ENCODE measurements around the gene OTOF. TPM values are rescaled to one million over a fixed set of nuclear protein-coding genes. Genes with fewer than 3 reads are reported as not detected.

Gene OTOF
- total RNA-seq, 1 donor from 2014 or later = 33.8 TPM

DNA sequence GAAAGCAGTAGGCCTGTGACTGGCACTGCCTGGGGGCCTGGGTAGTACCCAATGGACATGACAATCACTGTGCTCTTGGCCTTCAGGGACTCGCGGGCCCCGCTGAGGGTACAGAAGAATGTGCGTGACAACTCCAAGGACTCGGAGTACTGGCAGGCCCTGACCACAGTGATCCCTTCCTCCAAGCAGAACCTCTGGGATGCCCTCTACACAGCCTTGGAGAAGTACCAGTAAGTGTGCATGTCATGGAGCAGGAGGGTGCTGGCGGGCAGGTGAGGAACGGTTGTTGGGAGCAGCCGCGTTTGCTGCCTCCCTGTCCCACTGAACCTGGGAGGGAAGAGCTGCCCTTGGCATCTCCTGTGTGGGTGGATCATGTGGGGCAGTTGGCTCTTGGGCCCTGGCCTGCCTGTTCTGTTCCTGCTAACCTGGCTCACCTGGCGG is 23.3 kb downstream of the OTOF start:
- DNase-seq (ENCODE audit: low read depth) = no peak

DNA sequence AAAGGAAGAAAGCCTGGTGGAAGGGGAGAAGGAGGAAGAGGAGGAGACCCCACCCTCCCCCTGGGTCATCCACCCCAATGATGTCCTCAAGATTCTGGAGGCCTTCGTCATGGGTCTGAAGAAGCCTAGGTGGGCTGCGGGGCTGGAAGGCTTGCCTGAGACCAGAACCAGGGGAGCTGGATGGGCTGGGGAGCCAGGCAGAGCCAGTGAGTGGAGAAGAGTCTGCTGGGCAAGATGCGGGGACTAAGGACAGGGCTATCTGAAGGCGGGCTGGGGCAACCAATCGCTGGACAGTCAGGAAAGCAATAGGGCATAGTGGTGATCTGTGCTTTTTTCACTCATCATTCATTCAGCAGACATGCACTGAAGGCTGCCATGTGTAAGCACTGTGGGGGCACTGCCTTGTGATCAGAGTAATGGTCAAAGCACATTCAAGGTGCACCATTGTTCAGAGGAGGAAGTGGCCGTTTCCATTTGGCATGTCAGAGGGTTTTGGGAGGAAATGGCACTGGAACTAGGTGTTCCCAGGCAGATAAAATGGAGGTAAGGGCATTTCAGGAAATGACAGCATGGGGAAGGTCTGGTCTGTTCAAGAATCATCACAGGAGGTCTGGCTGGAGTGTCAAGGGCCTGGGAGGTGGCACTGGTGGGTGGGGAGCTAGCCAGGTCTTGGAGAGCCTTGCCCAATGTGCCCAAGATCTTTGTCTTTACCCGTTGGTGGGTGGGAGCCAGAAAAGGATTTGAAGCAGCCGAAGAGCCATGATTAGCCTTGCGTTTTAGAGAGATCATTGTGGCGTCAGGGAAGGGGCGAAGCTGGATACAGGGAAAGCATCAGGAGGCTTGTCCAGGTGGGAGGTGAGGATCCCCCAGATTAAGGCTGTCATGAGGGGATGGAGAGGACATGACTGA is 24.2 kb downstream of the OTOF start:
- no peak for DNase-seq (ENCODE audit: low read depth)

- DNase-seq (ENCODE audit: low read depth) = no peak
Measured at GRCh38 chr2:26451700-26452099, 26.2 kb downstream of the OTOF start.

DNA sequence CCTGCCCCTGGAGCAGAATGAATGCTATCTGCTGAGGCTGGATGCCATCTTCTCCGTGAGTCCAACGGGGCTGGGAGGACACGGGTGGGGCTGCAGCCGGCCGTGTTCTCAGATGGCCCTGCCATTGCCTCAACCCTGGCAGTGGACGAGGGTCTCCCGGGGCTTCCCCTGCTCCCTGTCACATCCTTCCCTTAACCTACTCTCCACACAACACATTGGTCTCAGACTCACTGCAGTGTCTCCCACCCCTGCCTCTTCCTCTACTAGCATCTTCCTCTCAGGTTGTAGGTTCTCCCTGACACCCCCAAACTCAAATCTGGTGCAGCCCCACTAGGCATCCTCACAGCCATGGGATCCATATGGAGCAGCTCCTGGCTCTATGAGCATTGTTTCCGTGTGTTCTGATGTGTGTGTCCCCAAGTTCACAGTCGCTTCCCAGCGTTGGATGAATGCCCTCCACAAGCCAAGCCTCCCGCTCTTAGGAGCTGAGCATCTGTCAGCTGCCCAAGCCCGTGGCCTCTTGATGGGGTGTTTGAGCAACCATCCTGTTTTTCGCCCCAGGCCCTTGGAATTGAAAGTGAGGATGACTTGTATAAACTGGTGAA is 27.8 kb downstream of the OTOF start:
- DNase-seq (ENCODE audit: low read depth) = no peak

GRCh38 chr2:26449278-26450030 is 28.5 kb downstream of the OTOF start:
- no peak for DNase-seq (ENCODE audit: low read depth)

DNA sequence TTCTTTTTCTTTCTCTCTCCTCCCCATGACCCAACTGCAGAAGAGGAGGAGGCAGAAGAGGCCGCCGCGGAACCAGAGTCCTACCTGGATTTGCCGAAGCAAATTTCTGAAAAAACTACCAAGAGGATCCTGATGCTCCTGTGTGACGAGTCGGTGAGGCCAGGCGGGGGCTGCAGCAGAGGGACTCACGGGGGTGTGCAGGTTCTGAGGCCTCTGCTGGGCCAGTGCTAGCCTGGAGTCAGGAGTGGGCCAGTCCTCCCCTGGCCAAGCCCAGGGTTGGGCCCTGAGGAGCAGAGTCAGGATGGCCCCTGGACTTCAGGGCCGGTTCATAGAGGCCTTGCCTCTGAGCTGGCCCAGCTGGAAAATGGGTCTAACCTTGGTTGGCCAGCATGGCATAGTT is 29.3 kb downstream of the OTOF start:
- no peak for DNase-seq (ENCODE audit: low read depth)

- DNase-seq (ENCODE audit: low read depth) = no peak
Measured at GRCh38 chr2:26444236-26444635, 33.7 kb downstream of the OTOF start.

GRCh38 chr2:26442707-26443106 is 35.2 kb downstream of the OTOF start:
- no peak for DNase-seq (ENCODE audit: low read depth)

DNA sequence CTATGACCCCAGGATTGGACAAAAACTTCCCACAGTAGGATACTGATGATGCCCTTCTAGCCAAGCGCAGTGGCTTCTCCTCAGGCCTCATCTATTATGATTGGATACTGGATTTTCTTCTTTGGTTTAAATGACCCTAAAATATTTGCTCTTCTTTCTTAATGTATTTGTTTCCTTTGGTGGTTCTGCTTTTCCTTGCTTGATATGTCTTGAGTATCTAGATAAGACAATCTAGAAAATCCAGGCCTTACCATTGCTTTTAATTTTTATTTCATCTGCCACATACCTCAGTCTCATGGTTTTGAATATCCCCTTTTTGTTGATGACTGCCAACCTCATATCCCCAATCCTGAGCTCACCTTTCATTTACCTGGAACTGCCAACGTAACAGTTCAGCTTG is 35.6 kb downstream of the OTOF start:
- DNase-seq (ENCODE audit: low read depth) = no peak

- DNase-seq (ENCODE audit: low read depth) = no peak
Measured at GRCh38 chr2:26438926-26439325, 39.0 kb downstream of the OTOF start.

DNA sequence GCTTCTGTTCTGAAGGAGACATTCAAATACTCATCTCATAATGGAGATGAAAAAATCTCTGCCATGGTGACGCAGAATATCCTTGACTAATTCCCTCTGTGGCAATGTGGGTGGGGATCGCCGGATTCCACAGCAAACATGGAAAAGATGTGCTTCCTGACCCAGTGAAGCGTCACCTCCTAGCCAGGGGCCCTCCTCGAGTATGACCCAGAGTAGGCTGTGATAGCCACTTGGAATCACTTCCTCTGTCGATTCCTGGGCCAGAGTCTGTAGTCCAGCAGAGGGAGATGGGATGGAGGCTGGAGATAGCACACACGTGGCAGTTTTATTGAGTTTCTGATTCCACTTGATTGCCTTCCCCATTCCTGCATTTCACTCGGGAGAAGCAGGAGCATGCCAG is 39.4 kb downstream of the OTOF start:
- DNase-seq (ENCODE audit: low read depth) = peak; percentile 14

- DNase-seq (ENCODE audit: low read depth) = no peak
Measured at GRCh38 chr2:26435106-26435505, 42.8 kb downstream of the OTOF start.

- DNase-seq (ENCODE audit: low read depth) = no peak
Measured at GRCh38 chr2:26432859-26433258, 45.1 kb downstream of the OTOF start.

DNA sequence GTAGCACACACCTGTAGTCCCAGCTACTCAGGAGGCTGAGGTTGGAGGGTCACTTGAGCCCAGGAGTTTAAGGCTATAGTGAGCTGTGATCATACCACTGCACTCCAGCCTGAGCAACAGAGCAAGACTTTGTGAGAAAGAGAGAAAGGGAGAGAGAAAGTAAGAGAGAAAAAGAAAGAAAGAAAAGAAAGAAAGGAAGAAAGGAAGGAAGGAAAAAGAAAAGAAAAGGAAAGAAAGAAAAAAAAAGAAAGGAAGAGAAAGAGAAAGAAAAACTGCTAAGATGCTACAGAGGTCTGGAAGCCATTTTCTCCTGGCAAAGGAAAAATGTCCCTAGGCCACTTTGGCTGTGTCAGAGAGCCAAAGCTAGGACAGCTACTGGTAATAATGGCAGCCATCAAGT is 45.6 kb downstream of the OTOF start:
- DNase-seq (ENCODE audit: low read depth) = no peak

DNA sequence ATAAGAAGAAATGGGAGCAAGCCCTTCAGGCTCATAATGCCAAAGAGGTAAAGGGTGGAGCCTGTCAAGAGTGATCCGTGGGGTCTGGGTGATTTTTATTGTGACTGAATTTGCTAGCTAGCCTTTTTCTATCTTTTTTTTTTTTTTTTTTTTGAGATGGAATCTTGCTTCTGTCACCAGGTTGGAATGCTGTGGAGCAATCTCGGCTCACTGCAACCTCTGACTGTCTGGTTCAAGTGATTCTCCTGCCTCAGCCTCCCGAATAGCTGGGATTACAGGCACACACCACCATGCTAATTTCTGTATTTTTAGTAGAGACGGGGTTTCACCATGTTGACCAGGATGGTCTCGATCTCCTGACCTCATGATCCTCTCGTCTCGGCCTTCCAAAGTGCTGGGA is 47.1 kb downstream of the OTOF start:
- no peak for DNase-seq (ENCODE audit: low read depth)

- peak; percentile 43 for DNase-seq (ENCODE audit: low read depth)
Measured at GRCh38 chr2:26429779-26430578, 47.9 kb downstream of the OTOF start.

DNA sequence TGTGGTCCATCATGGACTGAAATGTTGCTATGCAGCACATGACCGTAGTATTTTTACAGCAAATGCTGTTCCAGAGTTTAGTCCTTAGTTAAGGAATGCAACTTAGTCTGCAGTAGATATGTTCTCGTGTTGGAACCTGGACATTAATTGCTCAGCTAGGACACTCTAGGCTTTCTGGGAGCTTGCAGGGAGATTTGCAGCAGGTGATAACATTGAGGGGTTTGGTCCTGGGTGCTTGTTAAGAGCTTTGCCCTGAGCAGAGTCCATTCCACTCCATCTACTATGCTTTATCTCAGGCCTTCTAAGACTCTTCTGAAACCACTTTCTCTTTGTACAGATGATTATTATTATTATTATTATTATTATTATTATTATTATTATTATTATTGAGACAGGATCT is 49.1 kb downstream of the OTOF start:
- no peak for DNase-seq (ENCODE audit: low read depth)

DNA sequence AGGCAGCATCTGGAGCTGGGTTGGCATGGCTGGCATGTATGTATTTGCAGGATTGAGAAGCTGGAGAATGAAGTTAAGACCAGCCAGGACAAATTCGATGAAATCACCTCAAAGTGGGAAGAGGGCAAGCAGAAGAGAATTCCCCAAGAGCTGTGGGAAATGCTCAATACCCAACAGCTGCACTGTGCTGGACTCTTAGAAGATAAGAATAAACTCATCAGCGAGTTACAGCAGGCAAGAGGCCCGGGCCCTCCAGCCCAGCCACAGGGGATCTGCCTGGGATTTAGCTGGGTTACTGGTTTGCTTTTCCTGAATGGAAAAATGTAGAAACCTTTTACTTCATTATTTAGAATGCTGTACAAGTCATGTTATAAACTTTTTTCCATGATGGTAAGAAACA is 53.7 kb downstream of the OTOF start:
- peak; percentile 28 for DNase-seq (ENCODE audit: low read depth)

- DNase-seq (ENCODE audit: low read depth) = no peak
Measured at GRCh38 chr2:26423750-26424149, 54.2 kb downstream of the OTOF start.

GRCh38 chr2:26422947-26423629 is 54.8 kb downstream of the OTOF start:
- DNase-seq (ENCODE audit: low read depth) = no peak

DNA sequence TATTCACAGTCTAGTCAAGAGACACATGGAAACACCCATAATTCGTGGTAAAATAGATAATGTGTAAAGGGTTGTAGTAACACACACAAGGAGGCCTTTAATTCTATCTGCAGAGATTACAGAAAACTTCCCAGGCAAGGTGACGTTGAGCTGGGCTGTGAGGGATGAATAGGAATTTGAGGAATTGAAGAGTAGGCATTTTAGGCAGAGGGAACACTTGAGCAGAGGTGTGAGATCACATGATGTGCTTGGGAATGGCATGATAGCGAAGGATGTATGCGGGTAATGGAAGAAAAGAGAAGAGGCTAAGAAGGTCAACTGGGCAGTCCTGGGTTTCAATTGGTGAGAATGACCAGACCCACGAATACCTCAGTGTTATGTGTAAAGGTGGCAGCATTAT is 56.0 kb downstream of the OTOF start:
- no peak for DNase-seq (ENCODE audit: low read depth)

Measured in myocyte (in vitro differentiated cells).